Neural cell (in vitro differentiated cells): ENCODE results near the gene POLR1G.

Experiments used
- CTCF ChIP-seq: fragments of 450-650 bp; IDR thresholded peaks from 2 replicates; pipeline ENCODE4 v1.5.1; 2014; ENCODE audit warnings: antibody characterized with exemption, mild to moderate bottlenecking, moderate library complexity; ENCODE audit not compliant: poor library complexity, severe bottlenecking
- EP300 ChIP-seq: fragments of 450-650 bp; conservative IDR thresholded peaks from 2 replicates; pipeline ENCODE4 v1.6.1; 2014; ENCODE audit warnings: antibody characterized with exemption, mild to moderate bottlenecking, moderate library complexity; ENCODE audit not compliant: poor library complexity, severe bottlenecking
- EZH2 ChIP-seq: fragments of 200-600, 300-800 bp; shearing (Covaris generic), sonication (generic); IDR thresholded peaks from 2 replicates; pipeline ENCODE4 v1.6.1; 2014; ENCODE audit warnings: antibody characterized with exemption, low read length, borderline replicate concordance, mild to moderate bottlenecking; ENCODE audit not compliant: insufficient read depth, poor library complexity, severe bottlenecking
- POLR2AphosphoS5 ChIP-seq: IDR thresholded peaks from 2 replicates; pipeline ENCODE4 v1.6.1; 2012
- RAD21 ChIP-seq: fragments of 450-650 bp; conservative IDR thresholded peaks from 2 replicates; pipeline ENCODE4 v1.6.1; 2014; ENCODE audit warnings: antibody characterized with exemption, mild to moderate bottlenecking, moderate library complexity
- REST ChIP-seq: IDR thresholded peaks from 2 replicates; pipeline ENCODE4 v1.6.1; 2012; ENCODE audit warnings: borderline replicate concordance
- SMC3 ChIP-seq: fragments of 450-650 bp; conservative IDR thresholded peaks from 2 replicates; pipeline ENCODE4 v1.6.1; 2014; ENCODE audit warnings: antibody characterized with exemption, mild to moderate bottlenecking, moderate library complexity; ENCODE audit not compliant: poor library complexity

GRCh38 chr19:45358213-45358792 lies 48.1 kb upstream of the POLR1G start:
- TF ChIP-seq CTCF (no peak), RAD21 (no peak), EZH2 (no peak), SMC3 (no peak), POLR2AphosphoS5 (no peak), REST (no peak), EP300 (no peak)
